Osteocyte (in vitro differentiated cells): ENCODE measurements around the gene CRB3. TPM values are rescaled to one million over a fixed set of nuclear protein-coding genes. Genes with fewer than 3 reads are reported as not detected.

ENCODE experiments used
- DNase-seq: peaks from one replicate; pipeline ENCODE4 v3.0.0; 2021; ENCODE audit warnings: mixed read lengths; ENCODE audit not compliant: unreplicated experiment; ENCODE audit errors: extremely low spot score
- H3K27ac Mint-ChIP-seq: one replicate; pipeline ENCODE4 v1.8.0; 2021; ENCODE audit warnings: mild to moderate bottlenecking, mixed read lengths; ENCODE audit not compliant: unreplicated experiment
- H3K27me3 Mint-ChIP-seq: one replicate; pipeline ENCODE4 v1.8.0; 2021; ENCODE audit warnings: mixed read lengths; ENCODE audit not compliant: unreplicated experiment
- H3K36me3 Mint-ChIP-seq: one replicate; pipeline ENCODE4 v1.8.0; 2021; ENCODE audit warnings: mixed read lengths; ENCODE audit not compliant: unreplicated experiment
- H3K4me1 Mint-ChIP-seq: one replicate; pipeline ENCODE4 v1.8.0; 2021; ENCODE audit warnings: mixed read lengths; ENCODE audit not compliant: unreplicated experiment
- H3K4me3 Mint-ChIP-seq: one replicate; pipeline ENCODE4 v1.8.0; 2021; ENCODE audit warnings: mild to moderate bottlenecking, moderate library complexity, mixed read lengths; ENCODE audit not compliant: unreplicated experiment
- H3K9me3 Mint-ChIP-seq: one replicate; pipeline ENCODE4 v1.8.0; 2021; ENCODE audit warnings: mixed read lengths; ENCODE audit not compliant: unreplicated experiment
- CTCF ChIP-seq: fragments of 200-600 bp; sonication (generic); IDR thresholded peaks from 2 replicates; pipeline ENCODE4 v1.5.0; 2021; ENCODE audit warnings: antibody characterized with exemption, mild to moderate bottlenecking, moderate library complexity
- total RNA-seq: library from RNA; stranded (reverse); gene quantifications from 2 replicates; pipeline ENCODE4 v1.2.1, GENCODE V29; 2021

Gene CRB3
- total RNA-seq, 1 donor from 2014 or later: not detected

DNA sequence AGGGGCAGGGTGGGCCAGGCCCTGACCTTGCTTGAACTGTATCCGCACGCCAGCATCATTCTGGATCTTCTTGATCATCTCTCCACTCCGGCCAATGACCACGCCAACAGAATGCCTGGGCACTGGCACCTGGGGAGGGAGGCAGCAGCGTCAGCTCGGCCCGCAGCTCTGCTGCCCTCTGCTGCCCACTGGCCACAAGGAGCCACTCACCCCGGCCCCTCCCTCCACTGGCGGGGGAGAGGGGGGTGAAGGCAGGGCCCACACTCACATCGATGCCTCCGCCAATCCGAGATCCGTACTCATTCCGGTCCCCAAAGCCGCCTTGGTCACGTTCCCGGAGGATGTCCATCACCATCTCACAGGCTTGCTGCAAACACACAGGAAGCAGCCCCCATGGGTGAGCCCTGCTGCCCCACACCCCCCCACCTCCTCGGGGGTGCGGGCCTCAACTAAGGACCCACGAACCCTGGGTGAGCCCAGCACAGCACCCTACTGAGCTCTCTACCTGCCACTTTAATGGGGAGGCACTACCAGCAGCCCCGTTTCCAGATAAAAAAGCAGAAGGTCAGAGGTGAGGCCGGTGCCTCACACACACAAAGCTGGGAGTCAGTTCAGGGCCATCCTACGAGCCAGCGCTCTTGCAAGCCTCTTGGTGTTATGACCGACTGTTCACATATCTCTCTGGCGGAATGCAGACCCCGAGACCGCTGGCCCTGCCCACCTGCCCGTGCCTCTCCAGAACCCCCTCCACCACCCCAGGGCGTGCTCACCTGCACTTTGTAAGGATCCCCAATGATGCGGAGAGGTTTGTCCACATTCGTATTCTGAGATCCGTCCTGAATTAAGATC is 46.1 kb upstream of the CRB3 start:
- H3K27me3 Mint-ChIP-seq: no peaks in the 10 kb centered on the region
- no peak for DNase-seq
- H3K4me1 Mint-ChIP-seq: peaks cover 10% of the 10 kb centered on the region
- H3K4me3 Mint-ChIP-seq: no peak overlapping the region
- H3K36me3 Mint-ChIP-seq: peaks cover 37% of the 10 kb centered on the region
- TF ChIP-seq CTCF: peak; percentile 55
- no peak overlapping the region for H3K27ac Mint-ChIP-seq
- no peaks in the 10 kb centered on the region for H3K9me3 Mint-ChIP-seq

- DNase-seq: no peak
- Mint-ChIP-seq H3K27me3 (no peaks in the 10 kb centered on the region), H3K4me1 (peaks cover 16% of the 10 kb centered on the region), H3K36me3 (peaks cover 32% of the 10 kb centered on the region), H3K9me3 (no peaks in the 10 kb centered on the region), H3K4me3 (no peak overlapping the region), H3K27ac (no peak overlapping the region)
- TF ChIP-seq CTCF: no peak
These were observed 45.5 kb upstream of the CRB3 start for GRCh38 chr19:6418562-6418932.

- Mint-ChIP-seq H3K4me1 (peaks cover 24% of the 10 kb centered on the region), H3K27me3 (no peaks in the 10 kb centered on the region), H3K9me3 (no peaks in the 10 kb centered on the region), H3K4me3 (peak overlapping the region; percentile 14), H3K27ac (no peak overlapping the region), H3K36me3 (peaks cover 22% of the 10 kb centered on the region)
- no peak for DNase-seq
- TF ChIP-seq CTCF: no peak
These were observed 42.7 kb upstream of the CRB3 start for GRCh38 chr19:6421075-6422014.

- peaks cover 24% of the 10 kb centered on the region for H3K4me1 Mint-ChIP-seq
- DNase-seq: no peak
- H3K36me3 Mint-ChIP-seq: peaks cover 14% of the 10 kb centered on the region
- H3K27ac Mint-ChIP-seq: peak overlapping the region; percentile 66
- no peak for TF ChIP-seq CTCF
- no peaks in the 10 kb centered on the region for H3K9me3 Mint-ChIP-seq
- peak overlapping the region; percentile 84 for H3K4me3 Mint-ChIP-seq
- no peaks in the 10 kb centered on the region for H3K27me3 Mint-ChIP-seq
These were observed 40.4 kb upstream of the CRB3 start for GRCh38 chr19:6423499-6424194.
